Activated CD8-positive, alpha-beta memory T cell treated with anti-CD3 and anti-CD28 coated beads, Interleukin-2, amount 10 ng/mL, durations not matched to agents 7 days and 5 days (primary cell): ENCODE measurements around the gene FGFR4. TPM values are rescaled to one million over a fixed set of nuclear protein-coding genes. Genes with fewer than 3 reads are reported as not detected.
A peak's percentile ranks its signal among the peaks of the same experiment; 100 is the strongest.

ENCODE experiments used
- ATAC-seq: fragments of 150-1000 bp; cut with Tn5 transposase; one replicate; pipeline ENCODE4 v1.10.0; 2021; ENCODE audit warnings: moderate library complexity
- CTCF ChIA-PET: fragments of 350-600 bp; sonication (Branson Sonifier 250); formaldehyde crosslinking; loops from one replicate; lab custom pipeline; 2021; ENCODE audit warnings: antibody characterized with exemption; lab: Charles Lee
- DNase-seq: peaks from one replicate; pipeline ENCODE4 v3.0.0-alpha.2; 2020
- H3K27ac Mint-ChIP-seq: one replicate; pipeline ENCODE4 v1.8.0; 2021; ENCODE audit warnings: mild to moderate bottlenecking, mixed read lengths
- H3K27me3 Mint-ChIP-seq: one replicate; pipeline ENCODE4 v1.8.0; 2021; ENCODE audit warnings: mixed read lengths
- H3K36me3 Mint-ChIP-seq: one replicate; pipeline ENCODE4 v1.8.0; 2021; ENCODE audit warnings: mild to moderate bottlenecking, mixed read lengths
- H3K4me1 Mint-ChIP-seq: one replicate; pipeline ENCODE4 v1.8.0; 2021; ENCODE audit warnings: mixed read lengths
- H3K4me3 Mint-ChIP-seq: one replicate; pipeline ENCODE4 v1.8.0; 2021; ENCODE audit warnings: mild to moderate bottlenecking, moderate library complexity, mixed read lengths
- H3K9me3 Mint-ChIP-seq: one replicate; pipeline ENCODE4 v1.8.0; 2022; ENCODE audit warnings: low read depth, mixed read lengths
- total RNA-seq, 2 experiments: library from RNA; stranded (reverse); gene quantifications; one replicate each; pipeline ENCODE4 v1.2.3, GENCODE V29; 2021

The FGFR4 gene
- total RNA-seq, 2 experiments from 2014 or later: 0.29 to 1.1 TPM

DNA sequence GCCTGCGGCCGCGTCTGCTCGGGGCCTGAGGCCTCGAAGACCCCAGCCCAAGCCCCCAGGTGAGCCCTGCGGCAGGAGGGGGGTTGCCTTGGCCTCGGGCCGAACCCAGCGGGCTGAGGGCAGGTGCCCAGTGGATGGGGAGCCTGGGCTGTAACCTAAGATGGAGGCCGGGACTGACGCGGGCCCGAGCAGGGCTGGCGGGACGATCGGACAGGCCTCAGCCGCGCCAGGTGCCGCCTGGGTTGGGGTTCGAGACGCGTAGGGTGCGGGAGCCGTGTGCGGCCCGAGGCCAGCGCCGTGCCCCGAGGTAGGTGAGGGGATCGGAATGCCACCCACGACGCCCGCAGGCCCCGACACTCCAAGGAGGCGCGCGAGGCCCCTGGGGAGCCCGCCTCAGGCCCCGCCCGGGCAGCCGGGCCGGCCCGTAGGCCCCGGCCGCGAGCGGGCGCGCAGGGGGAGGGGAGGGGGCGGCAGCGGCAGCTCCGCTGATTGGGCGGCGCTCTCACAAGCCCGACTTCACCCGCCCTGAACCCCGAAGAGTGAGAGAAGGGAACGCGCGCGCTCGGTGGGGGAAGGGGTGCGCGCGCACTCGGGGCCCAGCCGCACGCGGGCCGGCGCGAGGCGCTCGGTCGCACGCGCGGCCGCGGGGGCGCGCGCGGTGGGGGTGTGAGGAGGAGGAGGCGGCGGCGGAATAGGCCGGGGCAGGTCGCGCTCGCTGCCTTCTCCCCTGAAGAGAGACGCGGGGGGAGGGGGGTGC lies 46.6 kb downstream of the FGFR4 start, which contains the start of gene NSD1:
TSS of gene NSD1 (plus strand) at position 678 of the 757 bp plus-strand sequence. CDS start 1,331 bp downstream, outside the sequence.
- ATAC-seq (peak; percentile 78), DNase-seq (peak; percentile 94)
- H3K9me3 Mint-ChIP-seq: no peaks in the 10 kb centered on the region
- peaks cover 45% of the 10 kb centered on the region for H3K4me1 Mint-ChIP-seq
- peaks cover 31% of the 10 kb centered on the region for H3K36me3 Mint-ChIP-seq
- no peaks in the 10 kb centered on the region for H3K27me3 Mint-ChIP-seq
- H3K27ac Mint-ChIP-seq: peak within 1 kb of the TSS; percentile 89
- CTCF ChIA-PET: interaction anchor here (0.6 to 7.7 kb wide), 4 partner anchors 19 to 186 kb away, joined by 3 to 38 read pairs (median 4); no protein-coding TSS in a partner anchor
- H3K4me3 Mint-ChIP-seq: peak within 1 kb of the TSS; percentile 88

DNA sequence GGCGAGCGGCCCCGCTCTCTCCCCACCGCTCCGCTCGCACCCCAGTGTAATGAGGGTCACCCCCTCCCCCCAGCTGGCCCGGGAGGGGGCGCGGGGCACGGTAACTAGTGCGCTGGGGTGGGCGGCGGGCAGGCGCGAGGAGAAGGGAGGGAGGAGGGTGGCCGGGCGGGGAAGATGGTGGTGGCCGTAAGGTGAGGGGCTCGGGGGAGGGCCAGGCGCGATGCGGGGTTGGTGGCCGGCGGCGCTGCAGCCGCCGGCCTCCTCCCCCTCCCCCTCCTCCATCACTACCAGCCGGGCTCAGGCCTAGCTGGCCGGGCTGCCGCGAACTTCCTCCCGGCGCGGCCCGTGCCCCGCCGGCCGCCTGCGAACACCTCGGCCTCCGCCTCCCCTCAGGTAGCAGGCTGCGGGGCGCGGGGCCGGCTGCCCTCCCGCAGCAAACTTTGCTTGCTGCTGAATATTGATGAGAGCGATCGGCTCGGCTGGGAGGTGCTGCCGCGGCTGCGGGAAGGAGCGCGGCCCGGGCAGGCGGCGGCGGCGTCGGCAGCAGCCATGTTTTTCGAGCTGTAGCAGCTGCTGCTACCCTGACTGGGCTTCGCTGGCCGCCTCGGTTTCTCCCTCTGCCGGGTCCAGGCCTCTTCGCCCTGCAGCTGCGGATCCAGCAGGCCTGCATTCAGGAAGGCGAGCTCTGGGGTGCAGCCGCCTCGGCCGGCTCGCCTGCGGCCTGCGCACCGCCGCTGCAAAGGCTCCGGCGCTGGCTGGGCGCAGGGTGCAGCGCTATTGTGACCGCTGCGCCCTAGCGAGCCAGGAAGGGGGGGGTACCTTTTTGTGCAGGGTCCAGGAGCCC lies 47.4 kb downstream of the FGFR4 start:
- H3K27ac Mint-ChIP-seq: peak overlapping the region; percentile 89
- peak overlapping the region; percentile 88 for H3K4me3 Mint-ChIP-seq
- peaks cover 34% of the 10 kb centered on the region for H3K36me3 Mint-ChIP-seq
- CTCF ChIA-PET: interaction anchor here (0.6 to 7.7 kb wide), 3 partner anchors 20 to 185 kb away, joined by 3 to 38 read pairs (median 3); no protein-coding TSS in a partner anchor
- H3K4me1 Mint-ChIP-seq: peaks cover 37% of the 10 kb centered on the region
- DNase-seq (peak; percentile 62), ATAC-seq (peak; percentile 31)
- H3K27me3 Mint-ChIP-seq: no peaks in the 10 kb centered on the region
- H3K9me3 Mint-ChIP-seq: no peaks in the 10 kb centered on the region

DNA sequence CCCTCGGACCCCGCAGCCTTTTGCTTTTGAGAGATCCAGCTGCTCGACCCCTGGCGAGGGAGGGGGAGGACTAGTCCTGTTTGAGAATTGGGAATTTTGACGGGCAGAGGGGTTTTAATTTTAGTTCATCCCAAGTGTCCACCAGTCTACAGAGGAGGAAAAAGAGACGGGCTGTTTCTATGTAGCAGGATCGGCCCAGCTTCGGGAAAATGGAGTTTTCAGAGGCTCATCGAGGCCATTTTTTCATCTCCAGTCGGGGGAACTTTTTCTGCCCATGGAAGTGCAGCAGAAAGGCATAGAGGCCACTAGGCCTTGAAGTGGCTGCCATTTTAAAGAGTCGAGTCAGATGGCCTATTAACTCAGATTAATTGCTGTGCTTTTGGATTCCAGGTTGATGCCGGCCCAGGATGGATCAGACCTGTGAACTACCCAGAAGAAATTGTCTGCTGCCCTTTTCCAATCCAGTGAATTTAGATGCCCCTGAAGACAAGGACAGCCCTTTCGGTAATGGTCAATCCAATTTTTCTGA lies 48.0 kb downstream of the FGFR4 start:
- ATAC-seq: no peak
- H3K27me3 Mint-ChIP-seq: no peaks in the 10 kb centered on the region

GRCh38 chr5:177140312-177140711 lies 53.6 kb downstream of the FGFR4 start:
- CTCF ChIA-PET: interaction anchor here (1.9 kb wide), 1 partner anchor 27 kb away, joined by 5 read pairs; no protein-coding TSS in a partner anchor
- Mint-ChIP-seq H3K36me3 (peaks cover 64% of the 10 kb centered on the region), H3K4me1 (peaks cover 50% of the 10 kb centered on the region)

More for the DNA sequence above, 48.0 kb downstream of the FGFR4 start:
- H3K4me3 Mint-ChIP-seq: peak overlapping the region; percentile 88
- H3K4me1 Mint-ChIP-seq: peaks cover 36% of the 10 kb centered on the region
- no peaks in the 10 kb centered on the region for H3K9me3 Mint-ChIP-seq
- no peak for DNase-seq
- peak overlapping the region; percentile 89 for H3K27ac Mint-ChIP-seq
- peaks cover 36% of the 10 kb centered on the region for H3K36me3 Mint-ChIP-seq
- CTCF ChIA-PET: interaction anchor here (7.7 kb wide), 1 partner anchor 21 kb away, joined by 38 read pairs; no protein-coding TSS in a partner anchor

DNA sequence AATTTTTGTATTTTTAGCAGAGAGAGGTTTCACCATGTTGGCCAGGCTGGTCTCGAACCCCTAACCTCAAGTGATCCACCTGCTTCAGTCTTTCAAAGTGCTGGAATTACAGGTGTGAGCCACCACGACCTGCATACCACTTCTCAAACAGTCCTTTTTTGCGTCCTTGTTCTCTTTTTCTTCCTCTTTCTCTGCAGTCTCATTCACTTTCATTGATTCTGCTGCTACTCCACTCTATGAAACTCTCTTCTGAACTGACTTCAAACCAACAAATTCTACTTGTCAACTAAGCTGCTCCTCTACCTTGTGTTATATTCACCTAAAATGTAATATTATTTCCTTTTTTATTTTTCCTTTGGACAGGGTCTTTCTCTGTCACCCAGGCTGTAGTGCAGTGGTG lies 54.8 kb downstream of the FGFR4 start:
- peaks cover 40% of the 10 kb centered on the region for H3K4me1 Mint-ChIP-seq
- H3K36me3 Mint-ChIP-seq: peaks cover 57% of the 10 kb centered on the region
- H3K9me3 Mint-ChIP-seq: no peaks in the 10 kb centered on the region
- CTCF ChIA-PET: interaction anchor here (1.2 kb wide), 1 partner anchor 12 kb away, joined by 3 read pairs; no protein-coding TSS in a partner anchor
- no peak overlapping the region for H3K27ac Mint-ChIP-seq
- no peak for ATAC-seq
- no peak for DNase-seq
- no peak overlapping the region for H3K4me3 Mint-ChIP-seq
- no peaks in the 10 kb centered on the region for H3K27me3 Mint-ChIP-seq

More at GRCh38 chr5:177140312-177140711, 53.6 kb downstream of the FGFR4 start:
- Mint-ChIP-seq H3K27me3 (no peaks in the 10 kb centered on the region), H3K4me3 (no peak overlapping the region), H3K9me3 (no peaks in the 10 kb centered on the region), H3K27ac (no peak overlapping the region)
- no peak for ATAC-seq
- no peak for DNase-seq

DNA sequence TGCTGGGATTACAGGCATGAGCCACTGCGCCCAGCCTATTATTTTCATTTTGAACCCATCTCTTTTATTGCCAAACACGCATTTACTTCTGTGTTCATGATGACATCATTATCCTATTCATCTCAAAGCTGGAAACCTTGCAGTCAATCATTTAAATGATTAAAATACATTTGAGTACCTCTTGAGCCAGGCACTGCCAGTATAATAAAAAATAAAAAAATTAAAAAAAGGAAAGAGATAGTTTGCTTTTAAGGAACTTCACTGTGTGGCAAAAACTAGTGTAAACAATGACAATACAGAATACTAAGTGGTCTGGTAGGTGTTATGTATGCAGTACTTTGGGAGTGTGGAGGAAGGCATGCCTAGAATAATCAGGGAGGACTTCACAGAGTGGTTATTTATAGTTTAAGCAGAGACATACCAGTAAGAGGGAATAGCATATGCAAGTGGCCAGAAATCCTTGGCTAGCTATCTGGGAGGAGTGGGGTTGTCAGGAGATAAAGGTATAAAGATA lies 55.4 kb downstream of the FGFR4 start:
- H3K36me3 Mint-ChIP-seq: peaks cover 58% of the 10 kb centered on the region
- H3K9me3 Mint-ChIP-seq: no peaks in the 10 kb centered on the region
- H3K27me3 Mint-ChIP-seq: no peaks in the 10 kb centered on the region
- H3K4me1 Mint-ChIP-seq: peaks cover 34% of the 10 kb centered on the region
- DNase-seq (no peak), ATAC-seq (no peak)
- CTCF ChIA-PET: interaction anchor here (1.2 kb wide), 1 partner anchor 11 kb away, joined by 3 read pairs; no protein-coding TSS in a partner anchor
- H3K4me3 Mint-ChIP-seq: no peak overlapping the region
- no peak overlapping the region for H3K27ac Mint-ChIP-seq

- Mint-ChIP-seq H3K27ac (no peak overlapping the region), H3K4me1 (peaks cover 30% of the 10 kb centered on the region), H3K9me3 (no peaks in the 10 kb centered on the region), H3K36me3 (peaks cover 57% of the 10 kb centered on the region), H3K27me3 (no peaks in the 10 kb centered on the region), H3K4me3 (no peak overlapping the region)
- ATAC-seq: no peak
- DNase-seq: no peak
- CTCF ChIA-PET: interaction anchor here (1.0 kb wide), 1 partner anchor 11 kb away, joined by 3 read pairs; no protein-coding TSS in a partner anchor
These were observed 56.1 kb downstream of the FGFR4 start for GRCh38 chr5:177142778-177143177.

- Mint-ChIP-seq H3K27me3 (no peaks in the 10 kb centered on the region), H3K27ac (no peak overlapping the region), H3K4me1 (peaks cover 9% of the 10 kb centered on the region), H3K4me3 (no peak overlapping the region), H3K36me3 (peaks cover 40% of the 10 kb centered on the region), H3K9me3 (no peaks in the 10 kb centered on the region)
- DNase-seq (no peak), ATAC-seq (no peak)
- CTCF ChIA-PET: interaction anchor here (1.0 kb wide), 1 partner anchor 35 kb away, joined by 3 read pairs; no protein-coding TSS in a partner anchor
These were observed 60.4 kb downstream of the FGFR4 start for GRCh38 chr5:177146891-177147638.

Other genes with a start within 250 kb of the FGFR4 start
- gene HK3, start 187.6 kb upstream of the FGFR4 start, total RNA-seq: not detected
- 10 to 100 TPM; 50.1 to 56.0 TPM for gene UIMC1, start 80.1 kb upstream of the FGFR4 start, total RNA-seq
- gene ZNF346, start 64.2 kb upstream of the FGFR4 start, total RNA-seq: 10 to 100 TPM; 28.8 to 31.2 TPM
- 100 to 1,000 TPM in 1 of 2 experiments, 10 to 100 TPM in 1; 94.6 to 114 TPM for gene NSD1, start 46.9 kb downstream of the FGFR4 start, total RNA-seq
- gene RAB24, start 216.8 kb downstream of the FGFR4 start, total RNA-seq: 10 to 100 TPM; 40.5 to 50.8 TPM
- gene PRELID1, start 216.9 kb downstream of the FGFR4 start, total RNA-seq: 100 to 1,000 TPM; 173 to 228 TPM
- gene MXD3, start 225.0 kb downstream of the FGFR4 start, total RNA-seq: 100 to 1,000 TPM in 1 of 2 experiments, 10 to 100 TPM in 1; 60.2 to 117 TPM